Skeletal muscle tissue (tissue), 4 donors: ENCODE results near the gene IL1RN. TPM values are rescaled to one million over a fixed set of nuclear protein-coding genes. Genes with fewer than 3 reads are reported as not detected.

Experiments used
- H3K27ac ChIP-seq: one replicate; pipeline ENCODE4 v1.7.0; 2013; ENCODE audit warnings: mild to moderate bottlenecking, low read depth, low read length, inconsistent platforms
- H3K27me3 ChIP-seq, 3 donors: one replicate each; pipeline ENCODE4 v1.7.0; 2013; ENCODE audit warnings: low read length in 3 of 3; ENCODE audit not compliant: control insufficient read depth in 3 of 3, insufficient read depth in 3 of 3
- H3K36me3 ChIP-seq, 3 donors: one replicate each; pipeline ENCODE4 v1.7.0; 2013; ENCODE audit warnings: low read length in 3 of 3; ENCODE audit not compliant: control insufficient read depth in 3 of 3, insufficient read depth in 3 of 3
- H3K4me1 ChIP-seq, 3 donors: one replicate each; pipeline ENCODE4 v1.7.0; 2013; ENCODE audit warnings: low read length in 3 of 3, mild to moderate bottlenecking in 3 of 3; ENCODE audit not compliant: control insufficient read depth in 3 of 3, insufficient read depth in 3 of 3
- H3K4me3 ChIP-seq, 3 donors: one replicate each; pipeline ENCODE4 v1.7.0; 2013; ENCODE audit warnings: low read length in 3 of 3
- H3K9ac ChIP-seq, 3 donors: one replicate each; pipeline ENCODE4 v1.7.0; 2013; ENCODE audit warnings: low read length in 3 of 3, mild to moderate bottlenecking in 3 of 3, moderate library complexity in 2 of 3, low read depth in 1 of 3
- H3K9me3 ChIP-seq, 3 donors: one replicate each; pipeline ENCODE4 v1.7.0; 2013; ENCODE audit warnings: low read length in 3 of 3; ENCODE audit not compliant: control insufficient read depth in 3 of 3
- total RNA-seq: library from RNA; depleted of rRNA; stranded (reverse); fragments of >200 nt; gene quantifications from one replicate; pipeline ENCODE4 v1.2.3, GENCODE V29; 2014
- donor health status: Osteomylitis.

Gene IL1RN
- total RNA-seq, 1 donor from 2014 or later = not detected

GRCh38 chr2:113173542-113174375 lies 46.4 kb downstream of the IL1RN start, which contains the start of gene PSD4:
Gene PSD4 (plus strand): TSS chr2:113173971. CDS start chr2:113182457, 8,486 bp downstream.
- no peak within 1 kb of the TSS for H3K9ac ChIP-seq
- H3K9me3 ChIP-seq = no peaks in the 10 kb centered on the region
- no peaks in the 10 kb centered on the region for H3K36me3 ChIP-seq
- no peak within 1 kb of the TSS for H3K4me3 ChIP-seq
- H3K27me3 ChIP-seq = no peaks in the 10 kb centered on the region
- H3K27ac ChIP-seq = no peak within 1 kb of the TSS
- no peaks in the 10 kb centered on the region for H3K4me1 ChIP-seq

GRCh38 chr2:113174376-113174750 lies 47.0 kb downstream of the IL1RN start:
- no peaks in the 10 kb centered on the region for H3K27me3 ChIP-seq
- H3K9ac ChIP-seq = no peak overlapping the region
- H3K36me3 ChIP-seq = no peaks in the 10 kb centered on the region
- H3K4me1 ChIP-seq = no peaks in the 10 kb centered on the region
- no peak overlapping the region for H3K4me3 ChIP-seq
- H3K9me3 ChIP-seq = no peaks in the 10 kb centered on the region
- no peak overlapping the region for H3K27ac ChIP-seq

- no peak overlapping the region for H3K27ac ChIP-seq
- no peaks in the 10 kb centered on the region for H3K27me3 ChIP-seq
- H3K9ac ChIP-seq = no peak overlapping the region
- no peak overlapping the region for H3K4me3 ChIP-seq
- no peaks in the 10 kb centered on the region for H3K4me1 ChIP-seq
- no peaks in the 10 kb centered on the region for H3K36me3 ChIP-seq
- no peaks in the 10 kb centered on the region for H3K9me3 ChIP-seq
Measured at GRCh38 chr2:113175042-113175628, 47.7 kb downstream of the IL1RN start.

GRCh38 chr2:113175736-113176695 lies 48.6 kb downstream of the IL1RN start:
- Histone ChIP-seq H3K4me3 (no peak overlapping the region), H3K27me3 (no peaks in the 10 kb centered on the region), H3K36me3 (no peaks in the 10 kb centered on the region), H3K9ac (no peak overlapping the region), H3K27ac (no peak overlapping the region), H3K4me1 (no peaks in the 10 kb centered on the region), H3K9me3 (no peaks in the 10 kb centered on the region)

GRCh38 chr2:113176696-113177355 lies 49.4 kb downstream of the IL1RN start:
- Histone ChIP-seq H3K4me1 (no peaks in the 10 kb centered on the region), H3K27ac (no peak overlapping the region), H3K4me3 (no peak overlapping the region), H3K9ac (no peak overlapping the region), H3K27me3 (no peaks in the 10 kb centered on the region), H3K36me3 (no peaks in the 10 kb centered on the region), H3K9me3 (no peaks in the 10 kb centered on the region)

- Histone ChIP-seq H3K4me1 (no peaks in the 10 kb centered on the region), H3K27me3 (no peaks in the 10 kb centered on the region), H3K4me3 (no peak overlapping the region), H3K9ac (no peak overlapping the region), H3K9me3 (no peaks in the 10 kb centered on the region), H3K27ac (no peak overlapping the region), H3K36me3 (no peaks in the 10 kb centered on the region)
Measured at GRCh38 chr2:113178069-113178746, 50.8 kb downstream of the IL1RN start.

- Histone ChIP-seq H3K36me3 (no peaks in the 10 kb centered on the region), H3K4me1 (no peaks in the 10 kb centered on the region), H3K9me3 (no peaks in the 10 kb centered on the region), H3K9ac (no peak overlapping the region), H3K27me3 (no peaks in the 10 kb centered on the region), H3K4me3 (no peak overlapping the region), H3K27ac (no peak overlapping the region)
Measured at GRCh38 chr2:113178891-113179290, 51.5 kb downstream of the IL1RN start.

GRCh38 chr2:113179446-113180045 lies 52.1 kb downstream of the IL1RN start:
- Histone ChIP-seq H3K4me3 (no peak overlapping the region), H3K36me3 (no peaks in the 10 kb centered on the region), H3K27ac (no peak overlapping the region), H3K4me1 (no peaks in the 10 kb centered on the region), H3K9ac (no peak overlapping the region), H3K9me3 (no peaks in the 10 kb centered on the region), H3K27me3 (no peaks in the 10 kb centered on the region)
